CD14-positive monocyte (primary cell): Measurements from ENCODE around the gene TAP2. TPM values are rescaled to one million over a fixed set of nuclear protein-coding genes. Genes with fewer than 3 reads are reported as not detected.

Source experiments
- DNase-seq, 3 donors: peaks; one replicate each; pipeline ENCODE4 v3.0.0-alpha.2; 2011 to 2022
- H2AFZ ChIP-seq: 2 replicates; pipeline ENCODE4 v1.6.0; 2012; ENCODE audit warnings: mild to moderate bottlenecking, low read depth, low read length, inconsistent platforms; ENCODE audit not compliant: insufficient read depth, poor library complexity, severe bottlenecking
- H3K27ac ChIP-seq, 2 donors: 1 replicate in 1 of 2; 2 replicates in 1 of 2; pipeline ENCODE4 v1.5.1; 2012 to 2013; ENCODE audit warnings: low read length in 2 of 2, control low read depth in 1 of 2, inconsistent platforms in 1 of 2, low read depth in 1 of 2, mild to moderate bottlenecking in 1 of 2
- H3K27me3 ChIP-seq, 2 donors: one replicate each; pipeline versions ENCODE4 v1.6.0 to v1.6.1; 2011 to 2013; ENCODE audit warnings: low read length in 2 of 2; ENCODE audit not compliant: control insufficient read depth in 2 of 2, insufficient read depth in 2 of 2
- H3K36me3 ChIP-seq, 2 donors: replicated peaks in 1 of 2; 1 replicate in 1 of 2; 2 replicates in 1 of 2; pipeline versions ENCODE4 v1.5.1 to v1.6.1; 2012 to 2013; ENCODE audit warnings: low read length in 2 of 2, control low read depth in 1 of 2, inconsistent platforms in 1 of 2, mild to moderate bottlenecking in 1 of 2; ENCODE audit not compliant: insufficient read depth in 2 of 2, control insufficient read depth in 1 of 2
- H3K4me1 ChIP-seq, 2 donors: 1 replicate in 1 of 2; 2 replicates in 1 of 2; pipeline versions ENCODE4 v1.5.1 to v1.6.1; 2012 to 2013; ENCODE audit warnings: low read length in 2 of 2, control low read depth in 1 of 2, inconsistent platforms in 1 of 2, mild to moderate bottlenecking in 1 of 2, moderate library complexity in 1 of 2; ENCODE audit not compliant: insufficient read depth in 2 of 2, control insufficient read depth in 1 of 2
- H3K4me2 ChIP-seq: replicated peaks from 2 replicates; pipeline ENCODE3; 2012; ENCODE audit warnings: low read length, moderate library complexity, mild to moderate bottlenecking; ENCODE audit not compliant: poor library complexity, severe bottlenecking; ENCODE audit errors: extremely low read depth
- H3K4me3 ChIP-seq, 3 experiments: fragments of 200-600 bp in 1 of 3; sonication (generic) in 1 of 3; replicated peaks in 1 of 3; 1 replicate in 2 of 3; 2 replicates in 1 of 3; pipeline ENCODE4 v1.5.1; 2011 to 2013; ENCODE audit warnings: low read length in 3 of 3, mild to moderate bottlenecking in 3 of 3, control low read depth in 2 of 3, low read depth in 2 of 3, inconsistent platforms in 1 of 3, moderate library complexity in 1 of 3
- H3K79me2 ChIP-seq: 2 replicates; pipeline ENCODE4 v1.6.0; 2012; ENCODE audit warnings: mild to moderate bottlenecking, control low read depth, inconsistent platforms, low read length, moderate library complexity; ENCODE audit not compliant: insufficient read depth
- H3K9ac ChIP-seq: 2 replicates; pipeline ENCODE4 v1.6.0; 2017; ENCODE audit warnings: low read length, mild to moderate bottlenecking; ENCODE audit not compliant: insufficient read depth, poor library complexity, severe bottlenecking
- H3K9me3 ChIP-seq, 2 donors: replicated peaks in 1 of 2; 1 replicate in 1 of 2; 2 replicates in 1 of 2; pipeline versions ENCODE4 v1.5.1 to v1.6.1; 2012 to 2013; ENCODE audit warnings: low read length in 2 of 2, control low read depth in 1 of 2; ENCODE audit not compliant: control insufficient read depth in 1 of 2, insufficient read depth in 1 of 2
- H4K20me1 ChIP-seq: 2 replicates; pipeline ENCODE4 v1.6.0; 2012; ENCODE audit warnings: mild to moderate bottlenecking, low read length, control low read depth, moderate library complexity; ENCODE audit not compliant: insufficient read depth
- H3K27ac Mint-ChIP-seq, 7 donors: one replicate each; pipeline ENCODE4 v1.8.0; 2020; ENCODE audit warnings: mild to moderate bottlenecking in 7 of 7, mixed read lengths in 7 of 7, moderate library complexity in 6 of 7, inconsistent platforms in 2 of 7
- H3K27me3 Mint-ChIP-seq, 3 donors: one replicate each; pipeline ENCODE4 v1.8.0; 2021 to 2022; ENCODE audit warnings: low read depth in 3 of 3, mild to moderate bottlenecking in 3 of 3, mixed read lengths in 3 of 3, moderate library complexity in 3 of 3, inconsistent platforms in 1 of 3
- H3K36me3 Mint-ChIP-seq, 2 donors: one replicate each; pipeline ENCODE4 v1.8.0; 2020; ENCODE audit warnings: mixed read lengths in 2 of 2, inconsistent platforms in 1 of 2, mild to moderate bottlenecking in 1 of 2
- H3K4me1 Mint-ChIP-seq: one replicate; pipeline ENCODE4 v1.8.0; 2020; ENCODE audit warnings: mild to moderate bottlenecking, mixed read lengths
- H3K4me3 Mint-ChIP-seq, 2 donors: one replicate each; pipeline ENCODE4 v1.8.0; 2020; ENCODE audit warnings: mild to moderate bottlenecking in 2 of 2, mixed read lengths in 2 of 2, moderate library complexity in 1 of 2
- H3K9me3 Mint-ChIP-seq, 7 donors: one replicate each; pipeline ENCODE4 v1.8.0; 2020 to 2022; ENCODE audit warnings: mixed read lengths in 7 of 7, mild to moderate bottlenecking in 6 of 7, moderate library complexity in 6 of 7, inconsistent platforms in 2 of 7
- WGBS: methylation state at CpG from one replicate; pipeline ENCODE4 v1.1.5; 2013; ENCODE audit warnings: missing lambda C conversion rate; ENCODE audit not compliant: insufficient coverage; 5-methylcytosine and 5-hydroxymethylcytosine counted together
- intact Hi-C, 2 donors: fragments of 100-400 bp; cut with micrococcal nuclease; formaldehyde crosslinking; loops; one replicate each; pipeline versions ENCODE4 v1.15.0 to v1.15.1; 2023
- polyA plus RNA-seq, 3 donors: library from polyadenylated mRNA; depleted of rRNA in 1 of 3; unstranded in 2 of 3; stranded (reverse) in 1 of 3; fragments of 300-500 nt in 2 of 3; fragments of >200 nt in 1 of 3; fragmentation: Illumina TruSeq in 2 of 3; gene quantifications; 1 replicate in 2 of 3; 2 replicates in 1 of 3; pipeline ENCODE4 v1.2.3, GENCODE V29; 2012 to 2021
- TF ChIP-seq, protein P1 (sequence below): fragments of 200-600 bp; IDR thresholded peaks from one replicate; pipeline ENCODE4 v1.8.0; 2022; ENCODE audit warnings: antibody characterized with exemption, mild to moderate bottlenecking

The TAP2 gene
- polyA plus RNA-seq, 3 donors, result 12.6 to 48.7 (median 25.9) TPM

DNA sequence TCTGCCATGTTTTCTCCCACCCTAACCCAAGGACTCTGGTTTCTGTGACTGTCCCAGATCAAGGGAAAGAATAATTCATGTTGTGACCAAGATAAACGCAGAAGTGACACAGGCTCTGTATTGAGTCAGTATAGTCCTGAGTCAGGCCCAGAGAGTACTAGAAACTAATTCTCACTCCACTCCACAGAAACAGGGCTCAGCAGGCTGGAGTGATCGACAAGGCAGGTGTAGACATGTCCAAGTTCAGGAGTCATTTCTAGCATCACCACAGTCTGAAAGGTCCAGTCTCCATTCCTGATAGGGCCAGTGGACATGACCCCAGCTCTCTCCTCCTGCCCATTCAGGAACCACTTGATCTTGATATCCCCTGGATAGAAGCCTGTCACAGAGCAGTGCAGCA, 24.4 kb downstream of the TAP2 start:
- Histone ChIP-seq H3K9ac (no peak overlapping the region), H3K4me2 (no peak overlapping the region), H3K27ac (no peak overlapping the region), H2AFZ (no peak overlapping the region), H3K9me3 (no peaks in the 10 kb centered on the region), H3K4me1 (peaks cover 9 to 12% of the 10 kb centered on the region in 2 donors), H4K20me1 (no peaks in the 10 kb centered on the region), H3K4me3 (no peak overlapping the region), H3K36me3 (no peaks in the 10 kb centered on the region), H3K79me2 (no peaks in the 10 kb centered on the region), H3K27me3 (no peaks in the 10 kb centered on the region)
- Mint-ChIP-seq H3K9me3 (no peaks in the 10 kb centered on the region), H3K4me3 (no peak overlapping the region), H3K27me3 (peaks cover 0 to 1% (median 0%) of the 10 kb centered on the region in 3 donors), H3K4me1 (peaks cover 13% of the 10 kb centered on the region), H3K36me3 (peaks cover 0 to 22% of the 10 kb centered on the region in 2 donors), H3K27ac (peak overlapping the region in 1 of 7 donors; percentile 63)
- 100% methylated on average over 1 of the region's 2 CpGs for WGBS
- TF ChIP-seq, protein P1, sequence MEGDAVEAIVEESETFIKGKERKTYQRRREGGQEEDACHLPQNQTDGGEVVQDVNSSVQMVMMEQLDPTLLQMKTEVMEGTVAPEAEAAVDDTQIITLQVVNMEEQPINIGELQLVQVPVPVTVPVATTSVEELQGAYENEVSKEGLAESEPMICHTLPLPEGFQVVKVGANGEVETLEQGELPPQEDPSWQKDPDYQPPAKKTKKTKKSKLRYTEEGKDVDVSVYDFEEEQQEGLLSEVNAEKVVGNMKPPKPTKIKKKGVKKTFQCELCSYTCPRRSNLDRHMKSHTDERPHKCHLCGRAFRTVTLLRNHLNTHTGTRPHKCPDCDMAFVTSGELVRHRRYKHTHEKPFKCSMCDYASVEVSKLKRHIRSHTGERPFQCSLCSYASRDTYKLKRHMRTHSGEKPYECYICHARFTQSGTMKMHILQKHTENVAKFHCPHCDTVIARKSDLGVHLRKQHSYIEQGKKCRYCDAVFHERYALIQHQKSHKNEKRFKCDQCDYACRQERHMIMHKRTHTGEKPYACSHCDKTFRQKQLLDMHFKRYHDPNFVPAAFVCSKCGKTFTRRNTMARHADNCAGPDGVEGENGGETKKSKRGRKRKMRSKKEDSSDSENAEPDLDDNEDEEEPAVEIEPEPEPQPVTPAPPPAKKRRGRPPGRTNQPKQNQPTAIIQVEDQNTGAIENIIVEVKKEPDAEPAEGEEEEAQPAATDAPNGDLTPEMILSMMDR, result no peak
- intact Hi-C loops, result no loop called here
- no peak for DNase-seq

DNA sequence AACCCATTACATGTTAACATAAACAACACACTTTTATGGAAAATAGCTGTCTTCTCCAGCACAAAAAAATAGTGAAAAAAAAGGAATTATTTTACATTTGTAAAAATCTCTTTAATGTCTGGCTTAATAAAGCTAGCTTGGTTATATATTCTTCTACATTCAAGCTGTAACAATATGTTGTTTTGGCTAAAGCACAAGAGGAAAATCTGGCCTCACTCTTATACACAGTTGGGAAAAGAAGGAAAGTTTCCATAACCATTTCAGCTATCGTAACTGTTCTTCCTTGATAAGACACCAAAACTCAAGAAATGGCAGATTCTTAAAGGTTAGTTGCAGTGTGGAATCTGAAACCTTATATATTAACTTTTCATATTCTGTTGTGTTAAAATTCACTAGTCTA, 29.4 kb downstream of the TAP2 start:
- Histone ChIP-seq H3K9ac (no peak overlapping the region), H3K4me2 (no peak overlapping the region), H3K4me1 (no peaks in the 10 kb centered on the region), H4K20me1 (no peaks in the 10 kb centered on the region), H3K27me3 (no peaks in the 10 kb centered on the region), H3K27ac (no peak overlapping the region), H3K9me3 (no peaks in the 10 kb centered on the region), H3K79me2 (no peaks in the 10 kb centered on the region), H3K36me3 (no peaks in the 10 kb centered on the region), H2AFZ (no peak overlapping the region), H3K4me3 (no peak overlapping the region)
- TF ChIP-seq, protein P1, result no peak
- intact Hi-C loops, result no loop called here
- Mint-ChIP-seq H3K36me3 (peaks cover 0 to 12% of the 10 kb centered on the region in 2 donors), H3K27me3 (peaks cover 5 to 10% (median 6%) of the 10 kb centered on the region in 3 donors), H3K27ac (no peak overlapping the region), H3K4me3 (no peak overlapping the region), H3K9me3 (no peaks in the 10 kb centered on the region), H3K4me1 (peaks cover 7% of the 10 kb centered on the region)
- WGBS, result no CpG with 5 or more reads among the region's 1 CpG
- DNase-seq, result no peak
